ENCODE results near the gene STAP1.
"Not testable (repeated sequence)": the region's sequence is repeated elsewhere in the genome, so short reads cannot be mapped to it uniquely, and the experiment has no call there.

Gene STAP1

GRCh38 chr4:67558493-67558892 lies at the start of gene STAP1:
TSS of gene STAP1 (plus strand) at chr4:67558727. CDS start at chr4:67558810, 83 bp downstream.
- DNase-seq: peak; percentile 53

GRCh38 chr4:67512501-67512900 lies 46.0 kb upstream of the STAP1 start:
- no peak for DNase-seq

GRCh38 chr4:67520141-67520540 lies 38.4 kb upstream of the STAP1 start:
- DNase-seq: no peak

GRCh38 chr4:67521506-67521905 lies 37.0 kb upstream of the STAP1 start:
- no peak for DNase-seq

- DNase-seq: no peak
These were observed 36.3 kb upstream of the STAP1 start for GRCh38 chr4:67522230-67522629.

GRCh38 chr4:67522851-67523671 lies 35.5 kb upstream of the STAP1 start:
- peak; percentile 19 for DNase-seq

GRCh38 chr4:67524140-67524539 lies 34.4 kb upstream of the STAP1 start:
- not testable (repeated sequence) for DNase-seq

GRCh38 chr4:67531379-67531962 lies 27.1 kb upstream of the STAP1 start:
- no peak for DNase-seq

- not testable (repeated sequence) for DNase-seq
These were observed 26.1 kb upstream of the STAP1 start for GRCh38 chr4:67532397-67532796.

GRCh38 chr4:67533112-67533511 lies 25.4 kb upstream of the STAP1 start:
- no peak for DNase-seq

GRCh38 chr4:67535280-67535840 lies 23.2 kb upstream of the STAP1 start:
- DNase-seq: no peak

- no peak for DNase-seq
These were observed 18.7 kb upstream of the STAP1 start for GRCh38 chr4:67539830-67540229.

GRCh38 chr4:67542076-67542475 lies 16.5 kb upstream of the STAP1 start:
- DNase-seq: no peak

- DNase-seq: peak; percentile 93
These were observed 13.1 kb upstream of the STAP1 start, which contains the start of gene CENPC for GRCh38 chr4:67545199-67546003. TSS of gene CENPC (minus strand) at chr4:67545503. CDS start at chr4:67545355, 148 bp downstream.

- no peak for DNase-seq
These were observed 12.5 kb upstream of the STAP1 start for GRCh38 chr4:67546004-67546356.

- no peak for DNase-seq
These were observed 11.6 kb upstream of the STAP1 start for GRCh38 chr4:67546971-67547370.

GRCh38 chr4:67549123-67549522 lies 9.4 kb upstream of the STAP1 start:
- peak; percentile 58 for DNase-seq

- no peak for DNase-seq
These were observed 8.1 kb upstream of the STAP1 start for GRCh38 chr4:67550451-67550850.

- DNase-seq: no peak
These were observed 7.7 kb upstream of the STAP1 start for GRCh38 chr4:67550857-67551256.

- DNase-seq: not testable (repeated sequence)
These were observed 6.3 kb upstream of the STAP1 start for GRCh38 chr4:67552146-67552792.

GRCh38 chr4:67554096-67554495 lies 4.4 kb upstream of the STAP1 start:
- DNase-seq: no peak

- DNase-seq: no peak
These were observed 3.1 kb upstream of the STAP1 start for GRCh38 chr4:67555447-67555846.

- DNase-seq: no peak
These were observed 2.1 kb upstream of the STAP1 start for GRCh38 chr4:67556436-67556835.

Measured in CD4-positive, alpha-beta T cell treated with Interleukin-10 for 1 hour (primary cell).